ENCODE results near the gene FAM117B. TPM values are rescaled to one million over a fixed set of nuclear protein-coding genes. Genes with fewer than 3 reads are reported as not detected.
"Not testable (repeated sequence)": the region's sequence is repeated elsewhere in the genome, so short reads cannot be mapped to it uniquely, and the experiment has no call there.

FAM117B gene
- total RNA-seq, 1 experiment from 2014 or later = 4.3 TPM

DNA sequence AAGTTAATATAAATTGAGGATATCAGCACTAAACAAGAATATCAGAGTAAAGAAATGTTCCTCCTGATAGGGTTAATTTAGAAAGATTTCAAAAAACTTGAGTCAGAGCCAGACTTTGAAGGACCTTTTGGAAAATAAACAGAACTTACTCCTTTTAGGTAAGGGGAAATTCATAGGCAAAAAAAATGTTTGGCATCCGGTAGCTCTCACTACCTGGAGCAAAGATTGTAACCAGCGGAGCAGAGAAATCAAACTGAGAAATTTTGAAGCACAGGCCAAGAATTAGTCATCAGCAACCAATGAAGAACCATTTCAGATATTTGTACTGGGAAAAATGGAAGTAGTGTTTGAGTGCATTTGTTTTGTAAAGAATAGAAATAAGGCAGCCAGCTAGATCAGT, 123.8 kb downstream of the FAM117B start:
- no peak for DNase-seq (ENCODE audit: low spot score)

DNA sequence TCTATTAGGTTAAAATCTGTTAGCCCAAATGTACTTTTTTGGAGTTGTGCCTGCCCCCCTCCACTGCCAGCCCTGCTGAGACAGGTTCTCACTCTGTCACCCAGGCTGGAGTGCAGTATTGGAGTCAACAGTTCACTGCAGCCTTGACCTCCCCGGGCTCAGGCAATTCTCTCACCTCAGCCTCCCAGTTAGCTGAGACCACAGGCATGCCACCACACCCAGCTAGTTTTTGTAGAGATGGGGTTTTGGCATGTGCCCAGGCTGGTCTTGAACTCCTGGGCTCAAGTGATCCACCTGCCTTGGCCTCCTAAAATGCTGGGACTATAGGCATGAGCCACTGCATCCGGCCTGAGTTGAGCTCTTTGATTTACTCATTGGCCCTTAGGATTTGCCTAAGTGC, 126.1 kb downstream of the FAM117B start:
- no peak for DNase-seq (ENCODE audit: low spot score)

DNA sequence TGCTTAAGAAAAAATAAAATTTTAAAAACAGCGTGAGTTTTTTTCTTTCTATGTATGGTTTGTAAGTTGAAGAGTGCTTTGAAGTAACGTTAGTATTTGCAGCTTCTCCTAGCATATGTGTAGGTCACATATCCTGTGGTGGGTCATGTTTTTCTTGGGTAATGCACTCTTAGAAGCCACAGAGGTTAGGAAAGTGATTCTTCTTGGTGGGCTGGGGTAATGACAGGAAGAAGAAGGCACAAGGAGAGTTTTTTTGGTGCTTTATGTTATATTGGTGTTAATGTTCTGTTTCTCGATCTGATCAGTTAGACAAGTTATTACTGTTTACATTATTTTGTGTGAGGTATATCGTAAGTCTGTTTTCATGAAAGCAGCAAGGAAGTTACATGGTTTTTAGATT, 127.8 kb downstream of the FAM117B start:
- DNase-seq (ENCODE audit: low spot score) = no peak

DNA sequence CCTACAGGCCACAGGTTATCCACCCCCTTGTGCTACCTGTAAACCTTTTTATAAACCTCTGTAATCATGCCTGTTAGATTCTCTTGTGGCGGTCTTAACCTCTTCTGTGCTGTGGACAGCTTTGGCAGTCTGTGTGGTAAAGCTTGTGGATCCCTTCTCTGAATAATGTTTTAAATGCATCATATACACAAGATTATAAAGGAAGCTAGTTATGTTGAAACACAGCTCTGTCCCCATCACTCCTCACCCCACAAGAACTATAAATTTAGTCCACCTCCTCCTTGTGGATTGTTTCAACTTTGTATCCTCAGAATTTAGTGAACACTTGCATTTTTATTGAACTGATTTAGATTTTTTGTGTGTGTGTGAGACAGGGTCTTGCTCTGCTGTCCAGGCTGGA, 129.1 kb downstream of the FAM117B start:
- no peak for DNase-seq (ENCODE audit: low spot score)

DNA sequence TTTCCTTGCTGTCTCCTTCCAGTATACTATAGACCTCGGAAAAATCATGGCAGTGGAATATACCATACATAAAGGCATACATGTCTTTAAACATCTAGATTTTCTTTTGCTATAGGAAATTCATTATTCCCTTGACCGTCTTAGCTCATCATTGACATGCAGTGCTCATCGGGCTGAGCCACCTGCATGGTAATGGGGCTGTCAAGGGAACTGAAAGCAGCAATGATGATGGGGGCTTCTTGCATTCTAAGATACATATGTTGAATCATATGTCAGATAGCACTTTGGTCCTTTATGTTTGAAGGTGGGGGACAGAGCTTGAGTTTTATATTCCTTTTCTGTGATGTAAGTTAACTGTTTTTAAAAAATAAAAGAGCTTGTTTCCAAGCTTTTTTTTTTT, 130.2 kb downstream of the FAM117B start:
- no peak for DNase-seq (ENCODE audit: low spot score)

DNA sequence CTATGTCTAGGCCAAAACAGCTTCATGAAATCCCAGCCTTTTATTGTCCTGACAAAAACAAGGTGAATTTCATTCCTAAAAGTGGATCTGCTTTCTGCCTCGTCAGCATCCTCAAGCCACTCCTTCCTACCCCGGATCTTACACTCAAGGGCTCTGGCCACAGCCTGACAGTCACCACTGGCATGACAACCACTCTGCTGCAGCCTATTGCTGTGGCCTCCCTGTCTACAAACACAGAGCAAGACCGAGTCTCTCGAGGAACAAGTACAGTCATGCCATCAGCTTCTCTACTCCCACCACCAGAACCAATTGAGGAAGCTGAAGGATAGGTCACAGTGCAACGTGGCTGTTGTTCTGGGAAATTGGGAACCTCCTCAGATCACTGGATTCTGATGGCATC, 130.7 kb downstream of the FAM117B start:
- DNase-seq (ENCODE audit: low spot score) = no peak

DNA sequence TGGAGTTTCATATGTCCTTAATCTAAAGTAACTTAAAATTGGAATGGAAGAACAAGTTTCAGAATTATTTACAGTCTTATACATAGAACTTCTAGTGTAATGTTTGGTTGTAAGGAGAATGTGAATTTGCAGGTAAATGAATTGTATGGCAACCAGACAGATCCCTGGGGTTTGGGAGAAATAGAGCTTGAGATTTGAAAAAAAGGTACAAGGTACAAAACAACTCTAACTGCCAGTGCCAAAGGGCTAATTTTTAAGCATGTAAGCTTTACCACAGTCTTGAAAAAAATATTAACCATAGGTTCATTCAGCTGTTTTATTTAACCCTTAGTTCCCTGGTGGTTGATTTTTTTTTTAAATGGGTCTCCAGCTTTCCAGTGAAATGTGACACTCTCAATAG, 133.5 kb downstream of the FAM117B start:
- no peak for DNase-seq (ENCODE audit: low spot score)

DNA sequence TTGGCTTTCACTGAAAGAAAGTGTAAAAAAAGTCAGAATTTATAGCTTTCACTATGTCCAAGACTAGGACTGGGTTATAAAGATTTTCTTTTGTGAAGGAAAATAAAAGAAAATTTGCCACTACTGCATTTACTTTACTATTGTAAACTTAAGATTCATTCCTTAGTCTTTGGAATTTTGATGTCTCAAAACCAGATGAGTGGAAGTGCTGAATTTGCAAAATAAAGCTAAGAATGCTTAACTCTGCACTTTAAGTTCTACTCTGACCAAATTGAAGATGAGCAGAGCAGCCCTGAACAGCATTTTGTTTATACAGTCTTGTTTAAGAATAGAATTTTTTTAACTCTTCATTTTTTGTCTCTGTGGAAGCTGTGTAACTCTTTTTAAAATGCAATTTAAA, 134.4 kb downstream of the FAM117B start:
- no peak for DNase-seq (ENCODE audit: low spot score)

DNA sequence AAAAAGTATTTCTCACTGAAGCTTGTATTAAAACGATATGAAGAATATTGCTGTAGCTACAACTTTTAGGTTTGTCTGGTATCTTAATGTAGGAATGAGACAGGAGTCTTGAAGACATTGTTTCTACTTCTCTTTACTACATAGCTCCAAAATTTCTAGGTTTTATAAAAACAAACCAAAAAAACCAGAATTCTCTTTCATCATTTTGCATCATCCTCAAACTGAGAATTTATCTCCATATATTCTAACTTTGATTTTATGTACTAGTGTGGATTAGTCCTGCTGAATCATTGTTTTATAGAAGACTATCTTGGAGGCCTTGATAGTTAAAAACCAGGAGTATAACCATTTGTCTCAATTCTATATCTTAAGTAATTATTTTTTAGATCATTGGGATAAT, 136.6 kb downstream of the FAM117B start:
- DNase-seq (ENCODE audit: low spot score) = no peak

DNA sequence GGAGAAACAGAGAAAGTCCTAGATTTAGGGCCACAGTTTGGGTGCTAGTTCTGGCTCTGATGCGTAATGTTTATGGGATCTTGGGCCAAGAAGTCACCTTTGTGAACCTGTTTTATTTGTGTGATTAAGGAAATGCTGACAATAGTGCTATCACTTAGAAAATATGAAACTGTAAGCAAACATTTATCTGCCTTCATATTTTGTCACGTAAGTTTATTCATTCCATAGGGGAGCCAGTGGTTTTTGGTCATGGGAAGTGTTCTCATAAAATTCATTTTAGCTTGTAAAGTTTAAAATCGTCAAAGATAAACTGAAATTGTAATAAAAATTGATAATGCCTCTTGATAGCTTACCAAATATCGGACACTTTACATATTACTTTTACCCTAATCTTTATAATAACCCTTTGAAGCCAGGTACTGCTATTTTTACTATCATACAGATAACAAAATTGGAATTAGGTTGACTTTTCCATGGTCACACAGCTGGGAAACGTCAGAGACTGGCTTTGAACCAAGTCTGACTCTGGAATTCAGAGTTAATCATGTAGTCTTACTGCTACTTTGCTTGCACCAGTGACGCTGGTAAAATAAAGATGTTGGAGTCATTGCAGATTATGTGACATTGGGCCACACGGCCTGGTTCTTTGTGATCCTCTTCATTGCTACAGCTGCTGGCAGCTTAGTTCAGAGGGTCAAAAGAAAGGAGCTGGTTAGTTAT, 137.1 kb downstream of the FAM117B start:
- no peak for DNase-seq (ENCODE audit: low spot score)

DNA sequence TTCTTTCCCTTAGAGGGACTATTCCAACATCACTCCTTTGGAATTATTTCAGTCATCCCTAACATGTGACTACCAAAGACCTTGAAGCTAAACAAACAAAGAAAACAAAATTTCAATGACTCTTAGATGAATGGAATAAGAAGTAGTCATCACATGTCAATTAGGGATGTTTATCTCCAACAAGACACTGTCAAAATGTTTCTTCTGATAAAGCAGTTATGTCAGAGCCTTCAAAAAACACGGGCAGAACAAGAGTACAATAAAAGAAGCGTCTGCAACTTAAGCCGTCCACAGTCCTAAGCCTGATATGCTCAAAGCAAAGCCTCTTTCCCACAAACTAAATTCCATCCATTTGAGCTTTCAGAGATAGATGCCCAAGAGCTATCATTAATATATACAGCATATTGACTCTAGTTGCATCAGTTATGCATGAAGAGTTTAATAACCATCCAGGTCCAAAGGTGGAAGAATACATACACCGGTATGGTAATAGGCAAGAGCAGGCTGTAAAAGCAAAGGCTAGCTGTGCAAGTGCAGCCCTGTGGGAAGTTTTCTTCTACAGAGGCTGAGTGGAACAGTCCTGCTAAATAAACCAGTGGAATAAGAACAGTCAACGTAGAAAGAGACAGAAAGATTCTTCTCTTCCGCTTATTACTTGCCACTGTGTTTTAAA, 138.7 kb downstream of the FAM117B start:
- DNase-seq (ENCODE audit: low spot score) = no peak

DNA sequence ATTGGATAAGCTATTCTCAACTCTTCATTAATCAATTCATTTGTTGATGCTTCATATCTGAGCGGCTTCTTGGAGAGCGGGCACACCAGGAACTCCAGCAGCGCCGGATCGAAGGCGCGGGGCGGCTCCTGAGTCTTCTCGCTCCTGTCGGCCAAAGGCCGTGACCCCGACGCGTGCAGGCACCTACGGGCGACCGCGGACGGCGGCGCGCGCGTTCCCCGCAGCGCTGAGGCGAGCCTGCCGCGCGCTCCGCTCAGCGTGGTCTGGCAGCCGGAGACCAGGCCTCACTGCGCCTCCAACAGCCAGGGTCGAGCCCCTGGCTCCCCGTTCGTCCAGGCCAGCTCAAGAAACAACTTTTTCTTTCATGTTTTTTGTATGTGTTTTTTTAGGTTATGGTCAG, 139.3 kb downstream of the FAM117B start:
- no peak for DNase-seq (ENCODE audit: low spot score)

DNA sequence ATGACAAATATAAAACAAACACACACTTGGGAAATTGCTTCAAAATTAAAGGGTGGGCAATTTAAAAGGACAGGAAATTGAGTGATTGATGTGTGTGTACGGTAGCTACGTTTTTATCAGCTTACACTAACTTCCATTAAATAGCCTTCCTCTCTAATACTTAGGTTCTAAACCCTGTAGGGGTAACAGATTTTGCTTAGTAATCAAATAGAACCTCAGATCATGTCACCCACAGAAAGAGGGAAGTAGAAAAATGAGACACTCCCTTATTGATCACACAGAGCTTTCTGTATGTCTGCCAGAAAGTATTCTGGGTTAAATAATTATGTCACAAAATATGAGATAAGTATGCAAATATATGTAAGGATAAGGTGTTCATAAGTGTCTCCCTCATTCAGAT, 143.4 kb downstream of the FAM117B start:
- no peak for DNase-seq (ENCODE audit: low spot score)

DNA sequence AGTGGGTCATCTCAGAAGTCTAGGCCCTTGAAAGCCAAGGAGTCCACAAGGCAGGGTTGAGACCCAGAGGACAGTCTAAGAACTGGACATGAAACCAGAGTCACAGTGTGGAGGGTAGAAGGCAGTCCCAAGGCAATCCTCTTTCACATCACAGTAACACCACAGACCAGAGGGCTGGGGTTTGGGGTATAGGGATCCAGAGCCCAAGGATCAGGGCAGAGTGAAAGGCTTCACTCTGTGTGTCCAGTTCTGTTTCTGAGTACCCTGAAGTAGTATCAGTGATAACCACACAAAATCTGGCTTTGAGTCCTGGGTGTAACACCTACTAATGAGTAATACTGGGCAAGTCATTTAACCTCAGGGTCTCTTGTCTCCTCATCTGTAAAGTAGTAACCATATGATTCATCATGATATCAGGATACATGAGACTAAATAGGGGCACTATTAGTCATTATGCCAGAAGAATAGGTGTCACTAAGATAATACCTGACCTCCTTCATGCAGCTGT, 145.8 kb downstream of the FAM117B start:
- DNase-seq (ENCODE audit: low spot score) = peak; percentile 10

DNA sequence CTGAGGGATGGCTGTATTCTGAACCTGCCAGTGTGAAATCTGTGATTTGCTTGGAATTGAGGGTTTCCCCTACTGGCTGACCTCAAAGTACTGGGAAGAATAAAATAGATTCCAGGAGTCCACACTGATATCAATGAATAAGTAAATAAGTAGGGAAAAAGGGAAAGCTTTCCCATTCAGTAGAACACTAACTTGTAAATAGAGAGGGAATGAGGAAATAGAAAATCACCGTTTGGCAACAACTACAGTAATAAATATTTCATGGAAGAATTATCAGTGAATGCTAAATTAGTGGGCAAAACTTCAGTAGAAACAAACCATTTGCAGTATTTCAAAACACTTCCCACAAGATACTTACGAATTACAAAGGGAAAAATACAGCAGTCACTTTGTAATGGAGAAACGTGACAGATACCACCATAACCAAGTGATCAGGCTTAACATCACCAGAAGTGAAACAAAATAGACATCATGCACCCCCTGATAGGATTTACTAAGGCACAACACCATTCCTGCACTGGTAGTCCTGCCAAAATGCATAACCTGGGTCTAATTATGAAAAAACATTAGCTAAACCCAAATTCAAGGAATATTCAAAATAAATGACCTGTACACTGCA, 148.3 kb downstream of the FAM117B start:
- no peak for DNase-seq (ENCODE audit: low spot score)

DNA sequence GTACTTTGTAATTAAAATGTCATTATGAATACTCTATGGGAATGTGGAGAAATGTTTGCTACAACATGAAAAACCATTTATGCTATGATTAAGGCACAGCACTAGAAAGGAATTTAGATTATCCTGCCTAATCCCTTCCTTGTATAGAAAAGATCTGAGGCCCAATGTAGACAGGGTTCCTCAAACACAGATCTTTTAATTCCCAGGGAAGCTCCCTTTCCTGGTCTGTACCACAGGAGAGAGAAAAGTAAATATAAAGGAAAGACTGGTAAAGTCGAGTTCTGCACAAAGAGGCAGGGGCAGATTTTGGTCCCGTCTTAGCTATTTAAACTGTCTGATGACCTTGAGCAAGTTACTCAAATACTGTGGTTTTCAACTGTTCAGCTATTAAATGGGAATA, 152.1 kb downstream of the FAM117B start:
- DNase-seq (ENCODE audit: low spot score) = no peak

DNA sequence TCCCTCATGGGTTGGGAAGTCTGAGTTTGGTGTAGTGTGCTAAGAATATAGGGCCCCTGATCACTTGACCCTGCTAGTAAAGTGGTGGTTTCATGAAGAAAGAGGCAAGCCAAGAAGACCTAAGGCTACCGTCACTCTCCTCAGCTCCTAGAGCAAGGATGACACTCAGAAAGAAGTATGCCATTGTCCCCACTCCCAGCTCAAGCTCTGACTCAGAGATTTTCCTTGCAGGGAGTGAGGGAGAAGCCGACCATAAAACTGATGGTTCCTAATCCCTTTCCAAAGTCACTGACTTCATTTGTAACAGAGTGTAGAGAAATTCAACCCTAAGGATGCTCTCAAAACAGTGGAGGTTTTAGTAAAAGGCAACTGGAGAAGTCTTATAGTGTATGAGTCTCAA, 155.9 kb downstream of the FAM117B start:
- DNase-seq (ENCODE audit: low spot score) = no peak

DNA sequence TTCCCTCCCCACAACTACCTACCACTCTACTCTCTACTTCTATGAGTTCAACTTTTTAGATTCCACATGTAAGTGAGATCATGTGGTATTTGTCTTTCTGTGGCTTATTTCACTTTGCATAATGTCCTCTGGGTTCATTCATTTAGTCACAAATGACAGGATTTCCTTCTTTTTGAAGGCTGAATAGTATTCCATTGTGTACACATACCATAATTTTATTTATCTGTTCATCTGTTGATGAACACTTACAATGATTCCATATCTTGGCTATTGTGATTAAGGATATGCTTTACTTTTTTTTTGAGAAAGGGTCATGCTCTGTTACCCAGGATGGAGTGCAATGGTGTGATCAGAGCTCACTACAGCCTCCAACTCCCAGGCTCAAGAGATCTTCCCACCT, 163.2 kb downstream of the FAM117B start:
- DNase-seq (ENCODE audit: low spot score) = no peak

DNA sequence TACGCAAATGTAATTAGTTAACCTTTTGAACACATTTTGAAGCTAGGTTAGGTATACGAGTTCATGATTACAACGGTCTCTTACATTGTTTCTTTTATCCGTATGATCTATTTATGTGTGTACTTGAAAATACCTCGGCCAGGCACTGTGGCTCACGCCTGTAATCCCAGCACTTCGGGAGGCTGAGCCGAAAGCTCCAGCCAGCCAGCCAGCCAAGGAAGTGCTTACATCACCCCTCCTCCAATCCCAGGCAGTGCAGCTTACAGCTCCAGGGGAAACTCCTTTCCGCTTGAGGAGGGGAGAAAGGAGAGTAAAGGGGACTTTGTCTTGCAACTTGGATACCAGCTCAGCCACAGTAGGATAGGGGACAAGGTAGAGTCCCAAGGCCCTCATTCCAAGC, 171.1 kb downstream of the FAM117B start:
- not testable (repeated sequence) for DNase-seq (ENCODE audit: low spot score)

DNA sequence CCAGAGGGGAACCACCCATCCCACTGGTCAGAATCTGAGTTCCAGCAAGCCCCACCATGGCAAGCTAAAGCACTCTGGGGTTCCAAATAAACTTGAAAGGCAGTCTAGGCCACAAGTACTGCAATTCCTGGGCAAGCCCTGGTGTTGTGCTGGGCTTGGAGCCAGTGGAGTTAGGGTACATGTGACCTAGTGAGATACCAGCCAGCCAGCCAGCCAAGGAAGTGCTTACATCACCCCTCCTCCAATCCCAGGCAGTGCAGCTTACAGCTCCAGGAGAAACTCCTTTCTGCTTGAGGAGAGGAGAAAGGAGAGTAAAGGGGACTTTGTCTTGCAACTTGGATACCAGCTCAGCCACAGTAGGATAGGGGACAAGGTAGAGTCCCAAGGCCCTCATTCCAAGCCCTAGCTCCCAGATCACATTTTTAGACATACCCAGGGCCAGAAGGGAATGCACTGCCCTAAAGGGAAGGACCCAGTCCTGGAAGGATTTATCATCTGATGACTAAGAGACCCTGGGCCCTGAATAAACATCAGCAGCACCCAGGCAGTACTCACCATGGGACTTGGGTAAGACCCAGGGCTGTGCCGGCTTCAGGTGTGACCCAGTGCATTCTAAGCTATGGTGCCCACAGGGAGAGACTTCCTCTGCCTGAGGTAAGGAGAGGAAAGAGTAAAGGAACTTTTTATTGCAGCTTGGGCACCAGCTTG, 172.8 kb downstream of the FAM117B start:
- DNase-seq (ENCODE audit: low spot score) = peak; percentile 94

DNA sequence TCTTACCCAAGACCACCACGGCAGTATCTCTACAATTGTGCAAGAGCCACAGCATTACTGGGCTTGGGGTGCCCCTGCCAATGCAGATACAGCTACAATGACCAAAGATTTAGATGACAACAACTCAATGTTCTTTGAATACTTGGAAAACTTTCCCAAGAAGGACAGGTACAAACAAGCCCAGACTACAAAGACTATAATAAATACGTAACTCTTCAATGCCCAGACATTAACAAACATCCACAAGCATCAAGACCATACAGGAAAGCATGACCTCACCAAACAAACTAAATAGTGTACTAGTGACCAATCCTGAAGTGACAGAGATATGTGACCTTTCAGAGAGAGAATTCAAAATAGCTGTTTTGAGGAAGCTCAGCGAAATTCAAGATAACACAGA, 174.0 kb downstream of the FAM117B start:
- DNase-seq (ENCODE audit: low spot score) = no peak

DNA sequence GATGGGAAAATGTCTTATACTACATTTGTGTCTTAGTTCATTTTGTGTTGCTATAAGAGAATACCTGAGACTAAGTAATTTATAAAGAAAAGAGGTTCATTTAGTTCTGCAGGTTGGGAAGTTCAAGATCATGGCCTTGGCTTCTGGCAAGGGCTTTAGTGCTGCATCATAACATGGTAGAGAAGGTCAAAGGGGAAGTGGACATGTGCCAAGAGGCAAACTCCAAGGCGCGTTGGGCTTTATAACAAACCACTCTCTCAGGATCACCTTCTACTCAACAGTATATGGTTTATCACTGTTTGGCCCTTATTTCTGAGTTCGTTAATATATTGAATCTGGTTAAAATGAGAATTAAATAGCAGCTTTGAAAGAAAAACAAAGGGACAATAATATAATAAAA, 178.6 kb downstream of the FAM117B start:
- DNase-seq (ENCODE audit: low spot score) = no peak

Measured in H4 (cell line).